GM23338 (cell line): ENCODE data around the gene TEX44. TPM values are rescaled to one million over a fixed set of nuclear protein-coding genes. Genes with fewer than 3 reads are reported as not detected.
A peak's percentile ranks its signal among the peaks of the same experiment; 100 is the strongest.
"Not testable (repeated sequence)": the region's sequence is repeated elsewhere in the genome, so short reads cannot be mapped to it uniquely, and the experiment has no call there.

ENCODE experiments used
- ATAC-seq: fragments of 200-7000 bp; cut with Tn5 transposase; 3 replicates; pipeline ENCODE4 v1.9.1; 2020
- DNase-seq: peaks from one replicate; pipeline ENCODE4 v3.0.0-alpha.2; 2015; ENCODE audit warnings: low spot score
- H2AFZ ChIP-seq: fragments of 200-600 bp; sonication (generic); 2 replicates; pipeline ENCODE4 v1.8.0; 2016; ENCODE audit warnings: antibody characterized with exemption, mild to moderate bottlenecking, moderate library complexity
- H3F3A ChIP-seq: fragments of 200-600 bp; sonication (generic); replicated peaks from 2 replicates; pipeline ENCODE4 v1.8.0; 2017; ENCODE audit warnings: antibody characterized with exemption, mixed run types, low read depth
- H3K27ac ChIP-seq: fragments of 200-600 bp; sonication (generic); 2 replicates; pipeline ENCODE4 v1.6.1; 2016; ENCODE audit warnings: low read depth
- H3K27me3 ChIP-seq: fragments of 200-600 bp; sonication (generic); 2 replicates; pipeline ENCODE4 v1.8.0; 2016; ENCODE audit warnings: mild to moderate bottlenecking, mixed run types, moderate library complexity; ENCODE audit not compliant: insufficient read depth
- H3K36me3 ChIP-seq: fragments of 200-600 bp; sonication (generic); 2 replicates; pipeline ENCODE4 v1.8.0; 2016; ENCODE audit warnings: mild to moderate bottlenecking; ENCODE audit not compliant: insufficient read depth
- H3K4me1 ChIP-seq: fragments of 200-600 bp; sonication (generic); 2 replicates; pipeline ENCODE4 v1.8.0; 2016; ENCODE audit warnings: mild to moderate bottlenecking, moderate library complexity; ENCODE audit not compliant: insufficient read depth
- H3K4me2 ChIP-seq: fragments of 200-600 bp; sonication (generic); 2 replicates; pipeline ENCODE4 v1.7.1; 2017; ENCODE audit warnings: mixed run types
- H3K4me3 ChIP-seq: fragments of 200-600 bp; sonication (generic); 2 replicates; pipeline ENCODE4 v1.6.1; 2016; ENCODE audit warnings: mixed run types
- H3K79me2 ChIP-seq: fragments of 200-600 bp; sonication (generic); replicated peaks from 2 replicates; pipeline ENCODE4 v1.8.0; 2017; ENCODE audit warnings: mild to moderate bottlenecking; ENCODE audit not compliant: insufficient read depth
- H3K9me2 ChIP-seq: fragments of 200-600 bp; sonication (generic); 2 replicates; pipeline ENCODE4 v1.8.0; 2017; ENCODE audit not compliant: insufficient read depth
- H4K20me1 ChIP-seq: fragments of 200-600 bp; sonication (generic); replicated peaks from 2 replicates; pipeline ENCODE4 v1.8.0; 2017; ENCODE audit warnings: mild to moderate bottlenecking; ENCODE audit not compliant: insufficient read depth
- H3K27ac Mint-ChIP-seq: 2 replicates; pipeline ENCODE4 v1.8.0; 2020; ENCODE audit warnings: inconsistent platforms, mild to moderate bottlenecking, moderate library complexity, mixed read lengths
- H3K27me3 Mint-ChIP-seq: 3 replicates; pipeline ENCODE4 v1.8.0; 2022; ENCODE audit warnings: low read depth, mild to moderate bottlenecking, moderate library complexity, mixed read lengths, inconsistent platforms; ENCODE audit not compliant: insufficient read depth, poor library complexity
- H3K36me3 Mint-ChIP-seq: 3 replicates; pipeline ENCODE4 v1.8.0; 2021; ENCODE audit warnings: low read depth, mild to moderate bottlenecking, inconsistent platforms, moderate library complexity, mixed read lengths
- H3K4me1 Mint-ChIP-seq: 3 replicates; pipeline ENCODE4 v1.8.0; 2020; ENCODE audit warnings: mild to moderate bottlenecking, inconsistent platforms, mixed read lengths
- H3K4me3 Mint-ChIP-seq: 3 replicates; pipeline ENCODE4 v1.8.0; 2021; ENCODE audit warnings: moderate library complexity, mild to moderate bottlenecking, inconsistent platforms, mixed read lengths
- H3K9me3 Mint-ChIP-seq: 3 replicates; pipeline ENCODE4 v1.8.0; 2020; ENCODE audit warnings: moderate library complexity, mild to moderate bottlenecking, inconsistent platforms, mixed read lengths
- CREB1 ChIP-seq: fragments of 250-450 bp; sonication (Bioruptor Pico); IDR thresholded peaks from 2 replicates; pipeline ENCODE4 v1.5.0; 2020; ENCODE audit warnings: low read depth, mild to moderate bottlenecking, moderate library complexity
- CTCF ChIP-seq, 2 experiments: fragments of 200-600 bp in 1 of 2; sonication (generic) in 1 of 2; conservative IDR thresholded peaks; 2 replicates each; pipeline versions ENCODE4 v1.5.1 to v1.6.1; 2016 to 2017; ENCODE audit warnings: antibody characterized with exemption in 2 of 2, low read depth in 2 of 2, mild to moderate bottlenecking in 2 of 2, moderate library complexity in 1 of 2
- JUNB ChIP-seq: IDR thresholded peaks from one replicate; pipeline ENCODE4 v1.6.1; 2016; ENCODE audit warnings: antibody characterized with exemption; ENCODE audit not compliant: unreplicated experiment
- NANOG ChIP-seq: IDR thresholded peaks from 2 replicates; pipeline ENCODE4 v1.6.1; 2016; ENCODE audit warnings: antibody characterized with exemption, borderline replicate concordance
- POLR2AphosphoS5 ChIP-seq: IDR thresholded peaks from 2 replicates; pipeline ENCODE4 v1.6.1; 2016; ENCODE audit warnings: antibody characterized with exemption, low read depth
- REST ChIP-seq: IDR thresholded peaks from one replicate; pipeline ENCODE4 v1.6.1; 2018; ENCODE audit warnings: antibody characterized with exemption; ENCODE audit not compliant: unreplicated experiment
- STAT1 ChIP-seq: IDR thresholded peaks from one replicate; pipeline ENCODE4 v1.6.1; 2016; ENCODE audit warnings: antibody characterized with exemption; ENCODE audit not compliant: unreplicated experiment
- ZNF331 ChIP-seq: fragments of 250-450 bp; sonication (Bioruptor Pico); IDR thresholded peaks from 2 replicates; pipeline ENCODE4 v1.5.0; 2020; ENCODE audit warnings: low read depth, mild to moderate bottlenecking, moderate library complexity
- polyA plus RNA-seq: library from polyadenylated mRNA; unstranded; fragments of >200 nt; fragmentation: Nextera tagmentation; extraction: Ambion mirVana; gene quantifications from 2 replicates; pipeline ENCODE4 v1.2.1, GENCODE V29; 2016
- total RNA-seq: library from RNA; depleted of rRNA; stranded (reverse); fragments of >200 nt; shearing (Covaris generic); gene quantifications from 2 replicates; pipeline ENCODE4 v1.2.3, GENCODE V29; 2014

Gene TEX44
- total and polyA plus RNA-seq, 2 experiments from 2014 or later, result not detected

DNA sequence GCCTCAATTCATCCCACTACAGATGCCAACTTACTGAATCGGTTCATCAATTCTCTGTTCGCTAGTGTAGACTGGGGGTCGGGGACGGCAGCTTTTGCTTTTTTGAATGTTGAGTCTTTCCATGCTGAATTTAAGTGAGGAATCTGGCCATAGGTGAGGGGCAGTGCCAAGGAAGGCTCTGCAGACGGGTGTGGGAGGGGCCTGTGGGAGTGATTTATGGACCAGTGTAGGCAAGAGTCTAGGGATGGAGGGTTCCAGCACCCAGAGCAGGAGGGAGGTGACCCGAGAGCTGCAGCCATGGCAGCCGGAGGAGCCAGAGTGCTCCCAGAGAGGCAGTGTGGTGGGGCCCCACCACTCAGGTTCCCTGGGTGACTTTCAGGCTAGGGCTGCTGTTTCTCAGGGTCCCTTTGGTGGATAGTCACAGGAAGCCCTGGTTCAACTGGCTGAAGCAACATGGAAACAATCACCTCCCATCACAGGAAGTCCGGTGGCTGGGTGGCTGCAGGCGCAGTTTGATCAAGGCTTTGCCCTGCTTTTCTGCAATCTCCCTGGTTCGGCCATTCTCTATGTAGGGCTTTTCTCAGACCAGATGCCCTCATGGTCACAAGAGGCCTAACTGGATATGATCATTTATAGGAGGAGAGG, 16.9 kb upstream of the TEX44 start:
- Mint-ChIP-seq H3K4me1 (peaks cover 52% of the 10 kb centered on the region), H3K4me3 (no peak overlapping the region), H3K36me3 (peaks cover 8% of the 10 kb centered on the region), H3K27ac (no peak overlapping the region), H3K27me3 (peaks cover 11% of the 10 kb centered on the region), H3K9me3 (peaks cover 13% of the 10 kb centered on the region)
- H3K4me2 ChIP-seq, result no peak overlapping the region
- no peaks in the 10 kb centered on the region for H3K36me3 ChIP-seq
- H3K4me1 ChIP-seq, result peaks cover 42% of the 10 kb centered on the region
- peak overlapping the region; percentile 74 for H2AFZ ChIP-seq
- H3K9me2 ChIP-seq, result peaks cover 6% of the 10 kb centered on the region
- no peaks in the 10 kb centered on the region for H4K20me1 ChIP-seq
- ATAC-seq (no peak), DNase-seq (no peak)
- H3K79me2 ChIP-seq, result no peaks in the 10 kb centered on the region
- no peaks in the 10 kb centered on the region for H3K27me3 ChIP-seq
- peak overlapping the region; percentile 98 for H3K27ac ChIP-seq
- no peak overlapping the region for H3K4me3 ChIP-seq
- no peak for TF ChIP-seq REST
- no peak for TF ChIP-seq NANOG
- no peak for TF ChIP-seq ZNF331
- TF ChIP-seq CREB1 (CRISPR knock-in tag), result no peak
- TF ChIP-seq STAT1, result no peak
- no peak for TF ChIP-seq CTCF (conservative IDR thresholded peaks at IDR 0.05; ENCODE audit: low read depth in 2 of 2)
- peaks cover 24% of the 10 kb centered on the region for H3F3A ChIP-seq

DNA sequence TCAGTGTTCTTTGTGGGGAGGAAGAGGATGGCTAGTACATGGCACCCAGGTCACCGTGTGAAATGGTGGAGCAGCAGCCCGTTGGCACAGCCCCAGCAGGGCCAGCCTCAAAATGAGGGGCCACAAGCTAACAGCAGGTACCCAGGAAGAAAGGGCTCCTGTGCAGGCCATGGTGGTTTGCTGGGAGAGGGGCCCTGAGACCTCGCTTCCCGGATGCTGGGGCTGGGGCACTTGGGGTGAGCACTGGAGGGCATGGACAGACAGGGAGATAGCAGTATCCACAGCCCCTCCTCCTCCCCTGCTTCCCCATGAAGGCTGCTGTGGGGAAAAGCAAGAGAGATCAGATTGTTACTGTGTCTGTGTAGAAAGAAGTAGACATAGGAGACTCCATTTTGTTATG, 16.2 kb upstream of the TEX44 start:
- Mint-ChIP-seq H3K4me3 (no peak overlapping the region; the same call in 2 of the 3 replicates), H3K36me3 (peaks cover 8% of the 10 kb centered on the region), H3K27ac (peak overlapping the region; percentile 81; the same call in 1 of the 2 replicates), H3K4me1 (peaks cover 53% of the 10 kb centered on the region), H3K9me3 (peaks cover 13% of the 10 kb centered on the region), H3K27me3 (peaks cover 10% of the 10 kb centered on the region)
- Histone ChIP-seq H3K4me1 (peaks cover 40% of the 10 kb centered on the region), H4K20me1 (no peaks in the 10 kb centered on the region), H3K36me3 (no peaks in the 10 kb centered on the region), H3F3A (peaks cover 24% of the 10 kb centered on the region), H3K9me2 (peaks cover 6% of the 10 kb centered on the region), H3K4me2 (peak overlapping the region; percentile 57), H3K27ac (peak overlapping the region; percentile 98), H3K79me2 (no peaks in the 10 kb centered on the region), H3K4me3 (no peak overlapping the region), H3K27me3 (no peaks in the 10 kb centered on the region), H2AFZ (peak overlapping the region; percentile 74)
- ATAC-seq, result no peak
- TF ChIP-seq JUNB (no peak), POLR2AphosphoS5 (no peak)
- DNase-seq, result no peak

- not testable (repeated sequence) for H3K4me3 ChIP-seq, H3K27me3 Mint-ChIP-seq, H3K36me3 ChIP-seq, H3K4me3 Mint-ChIP-seq, H3K27ac Mint-ChIP-seq, H3K27me3 ChIP-seq, H4K20me1 ChIP-seq, H3K36me3 Mint-ChIP-seq, H3K4me2 ChIP-seq, H3K27ac ChIP-seq, ATAC-seq, H2AFZ ChIP-seq, H3K9me2 ChIP-seq, DNase-seq, H3K79me2 ChIP-seq
- Histone ChIP-seq H3K4me1 (peaks cover 27% of the 10 kb centered on the region), H3F3A (peaks cover 19% of the 10 kb centered on the region)
- Mint-ChIP-seq H3K4me1 (peaks cover 35% of the 10 kb centered on the region), H3K9me3 (peaks cover 10% of the 10 kb centered on the region)
Observed at GRCh38 chr2:231578655-231579054, 14.0 kb upstream of the TEX44 start.
